SH-SY5Y (cell line): ENCODE measurements around the gene XXYLT1.

Experiments
- GATA2 ChIP-seq: IDR thresholded peaks from 2 replicates; pipeline ENCODE4 v1.6.1; 2011; ENCODE audit warnings: mild to moderate bottlenecking, low read depth, low read length
- GATA3 ChIP-seq: IDR thresholded peaks from 2 replicates; pipeline ENCODE4 v1.6.1; 2011; ENCODE audit warnings: low read depth, mild to moderate bottlenecking, low read length, moderate library complexity

GRCh38 chr3:195124378-195124992 is 146.5 kb downstream of the XXYLT1 start:
- TF ChIP-seq GATA2 (no peak), GATA3 (no peak)
